Right lobe of liver (tissue), 6 donors: ENCODE measurements around the gene TBC1D13. TPM values are rescaled to one million over a fixed set of nuclear protein-coding genes. Genes with fewer than 3 reads are reported as not detected.

Source experiments
- ATAC-seq, 4 donors: fragments of 200-7000 bp; cut with Tn5 transposase; one replicate each; pipeline ENCODE4 v1.9.1; 2020; ENCODE audit warnings: mild to moderate bottlenecking in 4 of 4, moderate library complexity in 4 of 4
- DNase-seq, 3 donors: peaks; one replicate each; pipeline ENCODE4 v3.0.0-alpha.2; 2020
- H3K27ac ChIP-seq, 3 donors: fragments of 200-600 bp; one replicate each; pipeline ENCODE4 v1.8.0; 2022
- H3K27me3 ChIP-seq, 2 donors: fragments of 200-600 bp; one replicate each; pipeline ENCODE4 v1.8.0; 2022
- H3K36me3 ChIP-seq, 4 donors: fragments of 200-600 bp; sonication (generic) in 1 of 4; one replicate each; pipeline versions ENCODE4 v1.5.1 to v1.8.0; 2017 to 2022; ENCODE audit warnings: control low read depth in 1 of 4
- H3K4me1 ChIP-seq, 4 donors: fragments of 200-600 bp; sonication (generic) in 1 of 4; one replicate each; pipeline versions ENCODE4 v1.5.1 to v1.8.0; 2017 to 2022; ENCODE audit warnings: control low read depth in 1 of 4
- H3K4me3 ChIP-seq, 3 donors: fragments of 200-600 bp; one replicate each; pipeline ENCODE4 v1.8.0; 2022
- H3K9me3 ChIP-seq, 4 donors: fragments of 200-600 bp; sonication (generic) in 1 of 4; one replicate each; pipeline versions ENCODE4 v1.5.1 to v1.8.0; 2017 to 2022; ENCODE audit warnings: control low read depth in 1 of 4
- POLR2A ChIP-seq: fragments of 450-650 bp; IDR thresholded peaks from one replicate; pipeline ENCODE4 v1.6.1; 2017; ENCODE audit warnings: antibody characterized with exemption, mild to moderate bottlenecking
- WGBS: methylation state at CpG from one replicate; pipeline ENCODE4 v1.1.6; 2018; ENCODE audit warnings: low coverage, low lambda C conversion rate; ENCODE audit not compliant: insufficient coverage; ENCODE audit errors: missing lambda C conversion rate; 5-methylcytosine and 5-hydroxymethylcytosine counted together
- intact Hi-C, 2 donors: fragments of 100-400 bp; cut with DNase I; formaldehyde crosslinking; loops; one replicate each; pipeline versions ENCODE4 v1.11.2 to v1.14.1; 2022
- total RNA-seq, 6 experiments: library from RNA; depleted of rRNA in 2 of 6; stranded (reverse); fragments of >200 nt in 2 of 6; fragmentation: NEBNext Ultra II Directional in 3 of 6; extraction: Animal tissue kit (Norgen Biotek cat#: 25700) in 3 of 6; gene quantifications; one replicate each; pipeline versions ENCODE4 v1.1.0 to v1.2.4, GENCODE V29; 2016 to 2023
- TF ChIP-seq, protein P1 (sequence below), 4 donors: fragments of 200-600 bp in 3 of 4; fragments of 450-650 bp in 1 of 4; IDR thresholded peaks; one replicate each; pipeline versions ENCODE4 v1.5.1 to v1.8.0; 2016 to 2022; ENCODE audit warnings: antibody characterized with exemption in 4 of 4, mild to moderate bottlenecking in 2 of 4
- donor health status: DM: no; HTN: yes; CAD: no.
- donor health status: DM: no; HTN: no; CAD: no.
- donor health status: DM: no; HTN: no; CAD: no.
- donor health status: DM: no; HTN: yes; CAD: no.
- donor health status: DM: no; HTN: yes; CAD: no.

The TBC1D13 gene
- total RNA-seq, 6 experiments from 2014 or later = 7.3 to 16.0 (median 12.6) TPM

DNA sequence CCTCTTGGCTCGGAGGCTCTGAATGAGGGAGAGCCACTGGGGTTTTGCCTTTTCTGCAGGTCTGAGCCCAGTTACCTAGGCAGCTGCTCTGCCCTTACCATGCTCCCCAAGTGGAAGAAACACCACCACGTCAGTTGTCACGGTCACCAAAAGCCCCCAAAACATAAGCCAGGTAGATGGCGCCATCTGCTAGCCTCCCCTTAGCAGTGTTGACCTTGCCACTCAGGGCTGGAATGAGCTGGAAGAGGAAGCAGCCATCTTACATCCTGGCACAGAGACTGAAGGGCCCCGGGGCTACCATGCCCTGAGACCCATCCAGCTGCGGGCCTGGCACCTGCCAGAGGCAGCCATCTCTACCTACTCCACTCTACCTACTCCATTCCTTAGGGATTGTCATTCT, 22.7 kb upstream of the TBC1D13 start:
- Histone ChIP-seq H3K4me3 (no peak overlapping the region), H3K9me3 (no peaks in the 10 kb centered on the region), H3K27me3 (no peaks in the 10 kb centered on the region), H3K4me1 (peaks cover 0 to 60% (median 28%) of the 10 kb centered on the region in 4 donors), H3K36me3 (no peaks in the 10 kb centered on the region), H3K27ac (peak overlapping the region in 2 of 3 donors; percentile 90 to 97)
- intact Hi-C loops = no loop called here
- WGBS = 100% methylated on average over 1 of the region's 6 CpGs
- ATAC-seq (no peak), DNase-seq (no peak)
- TF ChIP-seq, protein P1, sequence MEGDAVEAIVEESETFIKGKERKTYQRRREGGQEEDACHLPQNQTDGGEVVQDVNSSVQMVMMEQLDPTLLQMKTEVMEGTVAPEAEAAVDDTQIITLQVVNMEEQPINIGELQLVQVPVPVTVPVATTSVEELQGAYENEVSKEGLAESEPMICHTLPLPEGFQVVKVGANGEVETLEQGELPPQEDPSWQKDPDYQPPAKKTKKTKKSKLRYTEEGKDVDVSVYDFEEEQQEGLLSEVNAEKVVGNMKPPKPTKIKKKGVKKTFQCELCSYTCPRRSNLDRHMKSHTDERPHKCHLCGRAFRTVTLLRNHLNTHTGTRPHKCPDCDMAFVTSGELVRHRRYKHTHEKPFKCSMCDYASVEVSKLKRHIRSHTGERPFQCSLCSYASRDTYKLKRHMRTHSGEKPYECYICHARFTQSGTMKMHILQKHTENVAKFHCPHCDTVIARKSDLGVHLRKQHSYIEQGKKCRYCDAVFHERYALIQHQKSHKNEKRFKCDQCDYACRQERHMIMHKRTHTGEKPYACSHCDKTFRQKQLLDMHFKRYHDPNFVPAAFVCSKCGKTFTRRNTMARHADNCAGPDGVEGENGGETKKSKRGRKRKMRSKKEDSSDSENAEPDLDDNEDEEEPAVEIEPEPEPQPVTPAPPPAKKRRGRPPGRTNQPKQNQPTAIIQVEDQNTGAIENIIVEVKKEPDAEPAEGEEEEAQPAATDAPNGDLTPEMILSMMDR (IDR thresholded peaks at IDR 0.05) = no peak
- TF ChIP-seq POLR2A = no peak

DNA sequence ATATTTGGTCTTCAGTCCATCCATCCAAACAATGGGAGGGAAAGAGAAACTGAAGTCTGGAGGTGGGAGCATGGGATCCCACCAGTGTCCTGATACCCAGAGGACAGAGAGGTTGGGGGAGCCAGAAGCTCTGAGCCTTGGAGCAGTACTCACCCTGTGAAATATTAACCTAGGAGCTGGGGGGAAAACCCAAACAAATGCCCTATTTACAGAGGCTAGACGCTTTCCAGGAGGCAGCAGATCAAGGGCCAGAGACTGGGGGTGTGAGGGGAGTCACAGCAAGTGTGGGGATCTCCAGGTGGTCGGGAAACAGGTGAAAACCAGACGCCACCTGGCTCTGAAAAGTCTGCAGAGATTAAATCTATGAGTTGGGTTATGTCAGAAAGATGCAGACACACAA, 21.6 kb upstream of the TBC1D13 start:
- no peak for TF ChIP-seq POLR2A
- TF ChIP-seq, protein P1 (IDR thresholded peaks at IDR 0.05) = no peak
- H3K4me1 ChIP-seq = peaks cover 0 to 64% (median 31%) of the 10 kb centered on the region in 4 donors
- no peaks in the 10 kb centered on the region for H3K9me3 ChIP-seq
- H3K27ac ChIP-seq = peak overlapping the region in 2 of 3 donors; percentile 54 to 69
- DNase-seq (peak in 1 of 3 donors; percentile 72), ATAC-seq (peak; percentile 69 to 83 (median 75))
- H3K4me3 ChIP-seq = peak overlapping the region in 2 of 3 donors; percentile 14 to 22
- H3K27me3 ChIP-seq = no peaks in the 10 kb centered on the region
- intact Hi-C loops = no loop called here
- 35% methylated on average over 3 of the region's 3 CpGs for WGBS
- no peaks in the 10 kb centered on the region for H3K36me3 ChIP-seq

DNA sequence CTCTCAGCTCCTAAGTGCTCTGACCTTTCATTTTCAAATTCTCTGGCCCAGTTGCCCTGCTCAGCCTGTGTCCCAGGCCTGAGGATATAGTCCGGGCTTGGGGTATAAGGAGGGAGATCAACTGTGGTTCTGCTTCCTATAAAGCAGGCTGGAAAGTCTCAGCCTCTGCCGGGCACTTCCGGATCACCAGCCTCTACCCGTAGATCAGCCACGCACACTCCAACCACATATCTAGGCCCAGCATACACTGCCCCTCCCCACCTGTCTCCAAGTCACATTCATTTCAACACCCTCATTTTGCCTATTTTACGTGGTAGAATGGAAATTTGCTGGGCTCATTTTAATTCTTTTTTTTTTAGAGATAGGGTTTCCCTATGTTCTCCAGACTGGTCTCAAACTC, 18.4 kb upstream of the TBC1D13 start:
- peaks cover 0 to 40% (median 19%) of the 10 kb centered on the region in 4 donors for H3K4me1 ChIP-seq
- no peaks in the 10 kb centered on the region for H3K27me3 ChIP-seq
- ATAC-seq = no peak
- H3K36me3 ChIP-seq = no peaks in the 10 kb centered on the region
- H3K9me3 ChIP-seq = no peaks in the 10 kb centered on the region
- 77% methylated on average over 3 of the region's 6 CpGs for WGBS
- intact Hi-C loops = no loop called here
- TF ChIP-seq POLR2A = no peak
- TF ChIP-seq, protein P1 (IDR thresholded peaks at IDR 0.05) = no peak
- no peak overlapping the region for H3K4me3 ChIP-seq
- no peak overlapping the region for H3K27ac ChIP-seq
- DNase-seq = no peak

DNA sequence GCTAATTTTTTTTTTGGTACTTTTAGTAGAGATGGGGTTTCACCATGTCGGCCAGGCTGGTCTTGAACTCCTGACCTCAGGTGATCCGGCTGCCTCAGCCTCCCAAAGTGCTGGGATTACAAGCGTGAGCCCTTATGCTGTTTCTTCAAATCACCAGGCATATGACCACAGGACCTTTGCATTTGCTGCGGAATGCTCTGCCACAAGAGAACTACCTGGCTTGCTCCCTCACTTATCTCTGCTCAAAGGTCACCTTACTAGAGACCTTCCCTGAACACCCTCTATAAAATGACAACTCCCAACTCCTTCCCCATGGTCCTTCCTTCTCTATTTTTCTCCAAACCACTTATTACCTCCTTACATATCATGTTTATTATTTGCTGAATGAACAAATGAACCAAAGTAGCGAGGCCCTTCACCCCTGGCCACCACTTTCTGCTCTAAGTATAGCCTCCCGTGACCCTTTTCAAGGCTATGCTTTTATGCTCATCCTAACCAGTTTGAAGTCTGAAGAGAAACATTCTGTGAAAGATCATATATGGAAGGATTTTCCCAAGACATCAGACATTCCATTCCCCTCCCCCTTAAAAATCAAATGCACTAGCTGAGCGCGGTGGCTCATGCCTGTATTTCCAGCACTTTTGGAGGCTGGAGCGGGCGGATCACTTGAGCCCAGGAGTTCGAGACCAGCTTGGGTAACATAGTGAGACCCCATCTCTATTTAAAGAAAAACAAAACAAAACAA, 16.6 kb upstream of the TBC1D13 start:
- ATAC-seq = no peak
- DNase-seq = no peak
- Histone ChIP-seq H3K36me3 (no peaks in the 10 kb centered on the region), H3K27ac (peak overlapping the region; percentile 88 to 92 (median 92)), H3K9me3 (no peaks in the 10 kb centered on the region), H3K4me1 (peaks cover 0 to 22% (median 10%) of the 10 kb centered on the region in 4 donors), H3K4me3 (peak overlapping the region; percentile 85 to 93 (median 91)), H3K27me3 (no peaks in the 10 kb centered on the region)
- no peak for TF ChIP-seq POLR2A
- TF ChIP-seq, protein P1 (IDR thresholded peaks at IDR 0.05) = no peak
- WGBS = 31% methylated on average over 10 of the region's 11 CpGs
- intact Hi-C loops = no loop called here
